Parathyroid adenoma (tissue), 2 donors: ENCODE data around the gene MAP1B.

Experiments
- H2AFZ ChIP-seq: fragments of 300-600 bp; sonication (generic); one replicate; pipeline ENCODE4 v1.7.0; 2017; ENCODE audit warnings: antibody characterized with exemption, mild to moderate bottlenecking
- H3K27ac ChIP-seq: fragments of 300-600 bp; sonication (generic); one replicate; pipeline ENCODE4 v1.7.0; 2017
- H3K27me3 ChIP-seq: fragments of 300-600 bp; sonication (generic); one replicate; pipeline ENCODE4 v1.7.0; 2017; ENCODE audit warnings: low read length; ENCODE audit not compliant: control insufficient read depth, insufficient read depth
- H3K36me3 ChIP-seq: fragments of 300-600 bp; sonication (generic); one replicate; pipeline ENCODE4 v1.7.0; 2017; ENCODE audit warnings: low read length; ENCODE audit not compliant: control insufficient read depth, insufficient read depth
- H3K4me1 ChIP-seq: fragments of 300-600 bp; sonication (generic); one replicate; pipeline ENCODE4 v1.7.0; 2017; ENCODE audit warnings: control low read depth
- H3K4me2 ChIP-seq: fragments of 300-600 bp; sonication (generic); one replicate; pipeline ENCODE4 v1.7.0; 2017; ENCODE audit warnings: low read length
- H3K4me3 ChIP-seq: fragments of 300-600 bp; sonication (generic); one replicate; pipeline ENCODE4 v1.7.0; 2017; ENCODE audit warnings: low read depth, low read length
- H3K79me2 ChIP-seq: fragments of 300-600 bp; sonication (generic); one replicate; pipeline ENCODE4 v1.7.0; 2017; ENCODE audit warnings: control low read depth
- H3K9ac ChIP-seq: fragments of 300-600 bp; sonication (generic); one replicate; pipeline ENCODE4 v1.7.0; 2017; ENCODE audit warnings: mild to moderate bottlenecking
- H3K9me3 ChIP-seq: fragments of 300-600 bp; sonication (generic); one replicate; pipeline ENCODE4 v1.7.0; 2017; ENCODE audit warnings: low read length; ENCODE audit not compliant: control insufficient read depth
- CTCF ChIP-seq: fragments of 300-600 bp; sonication (generic); IDR thresholded peaks from one replicate; pipeline ENCODE4 v1.7.0; 2017; ENCODE audit warnings: antibody characterized with exemption, mild to moderate bottlenecking
- donor health status: primary hyperparathyroidism.

Gene MAP1B

GRCh38 chr5:72202331-72202825 lies 95.1 kb downstream of the MAP1B start:
- Histone ChIP-seq H3K79me2 (no peaks in the 10 kb centered on the region), H3K27me3 (no peaks in the 10 kb centered on the region), H3K9ac (no peak overlapping the region), H3K9me3 (no peaks in the 10 kb centered on the region), H3K27ac (no peak overlapping the region), H2AFZ (no peak overlapping the region), H3K4me3 (no peak overlapping the region), H3K36me3 (no peaks in the 10 kb centered on the region), H3K4me1 (no peaks in the 10 kb centered on the region), H3K4me2 (no peak overlapping the region)
- no peak for TF ChIP-seq CTCF

- H3K27ac ChIP-seq = no peak overlapping the region
- H3K9me3 ChIP-seq = no peaks in the 10 kb centered on the region
- no peaks in the 10 kb centered on the region for H3K36me3 ChIP-seq
- H2AFZ ChIP-seq = no peak overlapping the region
- H3K4me2 ChIP-seq = no peak overlapping the region
- TF ChIP-seq CTCF = no peak
- no peaks in the 10 kb centered on the region for H3K4me1 ChIP-seq
- H3K4me3 ChIP-seq = no peak overlapping the region
- no peak overlapping the region for H3K9ac ChIP-seq
- H3K27me3 ChIP-seq = no peaks in the 10 kb centered on the region
- H3K79me2 ChIP-seq = no peaks in the 10 kb centered on the region
Observed at GRCh38 chr5:72203251-72203845, 96.1 kb downstream of the MAP1B start.

- Histone ChIP-seq H3K9ac (no peak overlapping the region), H3K9me3 (no peaks in the 10 kb centered on the region), H3K4me3 (no peak overlapping the region), H3K36me3 (no peaks in the 10 kb centered on the region), H3K27me3 (no peaks in the 10 kb centered on the region), H3K79me2 (no peaks in the 10 kb centered on the region), H3K4me2 (no peak overlapping the region), H3K4me1 (no peaks in the 10 kb centered on the region), H3K27ac (no peak overlapping the region), H2AFZ (no peak overlapping the region)
- no peak for TF ChIP-seq CTCF
Observed at GRCh38 chr5:72204946-72205345, 97.7 kb downstream of the MAP1B start.

GRCh38 chr5:72205431-72206009 lies 98.2 kb downstream of the MAP1B start:
- Histone ChIP-seq H3K9ac (no peak overlapping the region), H3K9me3 (no peaks in the 10 kb centered on the region), H3K36me3 (no peaks in the 10 kb centered on the region), H3K27me3 (no peaks in the 10 kb centered on the region), H2AFZ (no peak overlapping the region), H3K4me1 (no peaks in the 10 kb centered on the region), H3K79me2 (no peaks in the 10 kb centered on the region), H3K4me2 (no peak overlapping the region), H3K27ac (no peak overlapping the region), H3K4me3 (no peak overlapping the region)
- TF ChIP-seq CTCF = no peak

- TF ChIP-seq CTCF = no peak
- no peaks in the 10 kb centered on the region for H3K27me3 ChIP-seq
- H3K4me2 ChIP-seq = no peak overlapping the region
- H3K36me3 ChIP-seq = no peaks in the 10 kb centered on the region
- no peak overlapping the region for H3K9ac ChIP-seq
- H3K4me1 ChIP-seq = no peaks in the 10 kb centered on the region
- H3K9me3 ChIP-seq = no peaks in the 10 kb centered on the region
- no peak overlapping the region for H2AFZ ChIP-seq
- H3K27ac ChIP-seq = no peak overlapping the region
- H3K79me2 ChIP-seq = no peaks in the 10 kb centered on the region
- no peak overlapping the region for H3K4me3 ChIP-seq
Observed at GRCh38 chr5:72206160-72206559, 98.9 kb downstream of the MAP1B start.
